Measurements from ENCODE around the gene SND1.

Gene SND1

GRCh38 chr7:128141683-128142195 is 489.7 kb downstream of the SND1 start:
- TF ChIP-seq GLIS3 (CRISPR knock-in tag; IDR thresholded peaks at IDR 0.05): no peak
- no peak for TF ChIP-seq CSRNP3 (CRISPR knock-in tag; IDR thresholded peaks at IDR 0.05)
- TF ChIP-seq ESRRG (CRISPR knock-in tag; IDR thresholded peaks at IDR 0.05): no peak
- no peak for TF ChIP-seq OSR1 (CRISPR knock-in tag; IDR thresholded peaks at IDR 0.05)
- TF ChIP-seq ISL1 (CRISPR knock-in tag; IDR thresholded peaks at IDR 0.05): no peak
- TF ChIP-seq ZNF70 (CRISPR knock-in tag; IDR thresholded peaks at IDR 0.05): no peak
- TF ChIP-seq ZNF565 (CRISPR knock-in tag; conservative IDR thresholded peaks at IDR 0.05; ENCODE audit: low read depth): no peak
- no peak for TF ChIP-seq SNAI2 (CRISPR knock-in tag; IDR thresholded peaks at IDR 0.05)
- no peak for TF ChIP-seq ZFP3 (CRISPR knock-in tag; IDR thresholded peaks at IDR 0.05)
- TF ChIP-seq CSDC2 (CRISPR knock-in tag; IDR thresholded peaks at IDR 0.05): no peak
- no peak for TF ChIP-seq ZFP30 (CRISPR knock-in tag; IDR thresholded peaks at IDR 0.05)
- TF ChIP-seq POU6F1 (CRISPR knock-in tag; IDR thresholded peaks at IDR 0.05; ENCODE audit: borderline replicate concordance, low read depth): no peak
- no peak for TF ChIP-seq TCF4 (CRISPR knock-in tag; IDR thresholded peaks at IDR 0.05; ENCODE audit: borderline replicate concordance)
- TF ChIP-seq ARNTL (CRISPR knock-in tag; IDR thresholded peaks at IDR 0.05; ENCODE audit: borderline replicate concordance, low read depth): no peak
- no peak for ATAC-seq
